MM.1S (cell line): Measurements from ENCODE around the gene FGGY.

ENCODE experiments used
- DNase-seq: peaks from one replicate; pipeline ENCODE4 v3.0.0-alpha.2; 2015
- H2AFZ ChIP-seq: fragments of 300-600 bp; sonication (generic); 2 replicates; pipeline ENCODE4 v1.6.0; 2016; ENCODE audit warnings: antibody characterized with exemption, low read length
- H3F3A ChIP-seq: fragments of 300-600 bp; sonication (generic); 2 replicates; pipeline ENCODE4 v1.6.1; 2016; ENCODE audit warnings: mild to moderate bottlenecking, antibody characterized with exemption, low read length, moderate library complexity, mixed read lengths; ENCODE audit not compliant: insufficient read depth
- H3K27ac ChIP-seq: fragments of 300-600 bp; sonication (generic); 2 replicates; pipeline ENCODE4 v1.5.1; 2016; ENCODE audit warnings: mild to moderate bottlenecking, low read length
- H3K27me3 ChIP-seq: fragments of 300-600 bp; sonication (generic); replicated peaks from 2 replicates; pipeline ENCODE4 v1.6.0; 2016; ENCODE audit warnings: low read length; ENCODE audit not compliant: insufficient read depth
- H3K36me3 ChIP-seq: fragments of 300-600 bp; sonication (generic); replicated peaks from 2 replicates; pipeline ENCODE4 v1.6.1; 2016; ENCODE audit warnings: mild to moderate bottlenecking, low read length, mixed read lengths; ENCODE audit not compliant: insufficient read depth
- H3K4me1 ChIP-seq: fragments of 300-600 bp; sonication (generic); 2 replicates; pipeline ENCODE4 v1.6.1; 2016; ENCODE audit warnings: low read length, mixed read lengths
- H3K4me2 ChIP-seq: fragments of 300-600 bp; sonication (generic); 2 replicates; pipeline ENCODE4 v1.6.0; 2016; ENCODE audit warnings: low read depth, low read length
- H3K4me3 ChIP-seq: fragments of 300-600 bp; sonication (generic); 2 replicates; pipeline ENCODE4 v1.5.1; 2016; ENCODE audit warnings: low read length, mixed read lengths
- H3K79me2 ChIP-seq: fragments of 300-600 bp; sonication (generic); 2 replicates; pipeline ENCODE4 v1.6.1; 2016; ENCODE audit warnings: mixed run types, low read length, mixed read lengths
- H3K9ac ChIP-seq: fragments of 300-600 bp; sonication (generic); 2 replicates; pipeline ENCODE4 v1.6.1; 2016; ENCODE audit warnings: low read length, mixed read lengths
- H3K9me2 ChIP-seq: fragments of 300-600 bp; sonication (generic); replicated peaks from 2 replicates; pipeline ENCODE4 v1.6.1; 2016; ENCODE audit warnings: mild to moderate bottlenecking, low read length, mixed read lengths; ENCODE audit not compliant: insufficient read depth
- H3K9me3 ChIP-seq: fragments of 300-600 bp; sonication (generic); replicated peaks from 2 replicates; pipeline ENCODE4 v1.6.1; 2016; ENCODE audit warnings: mild to moderate bottlenecking, low read length, mixed read lengths; ENCODE audit not compliant: insufficient read depth
- H4K20me1 ChIP-seq: fragments of 300-600 bp; sonication (generic); 2 replicates; pipeline ENCODE4 v1.6.1; 2016; ENCODE audit warnings: mild to moderate bottlenecking, low read length, moderate library complexity, mixed read lengths; ENCODE audit not compliant: insufficient read depth
- EZH2 ChIP-seq: fragments of 300-600 bp; sonication (generic); optimal IDR thresholded peaks from 2 replicates; pipeline ENCODE3; 2017; ENCODE audit warnings: low read depth, mild to moderate bottlenecking, antibody characterized with exemption, low read length, mixed read lengths
- EZH2phosphoT487 ChIP-seq: fragments of 300-600 bp; sonication (generic); IDR thresholded peaks from 2 replicates; pipeline ENCODE4 v1.6.1; 2018; ENCODE audit warnings: antibody characterized with exemption, low read length
- TF ChIP-seq, protein P1 (sequence below): fragments of 300-600 bp; sonication (generic); IDR thresholded peaks from 2 replicates; pipeline ENCODE4 v1.5.1; 2016; ENCODE audit warnings: antibody characterized with exemption, low read length, mixed read lengths

The FGGY gene

DNA sequence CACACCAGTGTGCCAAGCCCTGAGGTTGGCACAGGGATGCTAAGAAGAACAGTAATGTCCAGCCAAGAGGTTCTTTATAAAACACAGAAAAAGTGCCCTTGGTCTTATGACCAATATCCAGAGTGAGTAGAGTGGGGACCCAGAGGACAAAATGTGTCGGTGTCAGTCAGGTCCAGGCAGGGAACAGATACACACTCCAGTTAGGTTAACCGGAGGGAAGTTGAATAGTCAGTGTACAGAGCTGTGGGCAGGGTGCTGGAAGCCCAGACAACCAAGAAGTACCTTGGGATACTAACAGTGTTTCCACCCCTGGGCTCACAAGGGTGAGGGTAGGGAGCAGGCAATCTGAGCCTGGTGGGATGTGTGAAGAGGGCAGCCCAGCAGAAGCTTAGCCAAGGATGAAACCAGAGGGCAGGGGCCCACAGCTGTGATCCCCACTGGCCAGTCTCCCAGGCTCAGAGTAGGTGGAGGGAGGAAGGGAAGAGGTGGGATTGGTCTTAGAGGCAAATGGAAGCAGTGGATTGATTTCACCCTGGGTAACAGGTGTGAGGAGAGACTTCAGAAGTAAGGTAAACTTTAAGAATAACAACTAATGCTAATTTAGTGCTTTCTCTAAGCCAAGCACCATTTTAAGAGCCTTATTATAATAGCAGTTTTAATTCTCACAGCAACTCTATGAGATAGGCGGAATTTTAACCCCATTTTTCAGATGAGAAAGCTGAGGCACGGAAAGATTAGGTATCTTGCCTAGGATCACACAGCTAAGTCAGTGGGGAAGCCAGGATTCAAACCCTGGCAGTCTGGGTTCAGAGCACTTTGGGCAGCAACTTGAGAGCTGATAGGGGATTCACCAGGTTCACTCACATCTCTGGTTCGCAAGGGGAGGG is 374.4 kb downstream of the FGGY start:
- Histone ChIP-seq H4K20me1 (no peaks in the 10 kb centered on the region), H3K9ac (no peak overlapping the region), H3K27me3 (no peaks in the 10 kb centered on the region), H3K4me1 (no peaks in the 10 kb centered on the region), H3F3A (no peaks in the 10 kb centered on the region), H3K27ac (no peak overlapping the region), H3K9me2 (no peaks in the 10 kb centered on the region), H3K79me2 (no peaks in the 10 kb centered on the region), H3K9me3 (no peaks in the 10 kb centered on the region), H3K36me3 (no peaks in the 10 kb centered on the region), H3K4me2 (no peak overlapping the region), H2AFZ (no peak overlapping the region), H3K4me3 (no peak overlapping the region)
- no peak for TF ChIP-seq EZH2phosphoT487
- TF ChIP-seq, protein P1, sequence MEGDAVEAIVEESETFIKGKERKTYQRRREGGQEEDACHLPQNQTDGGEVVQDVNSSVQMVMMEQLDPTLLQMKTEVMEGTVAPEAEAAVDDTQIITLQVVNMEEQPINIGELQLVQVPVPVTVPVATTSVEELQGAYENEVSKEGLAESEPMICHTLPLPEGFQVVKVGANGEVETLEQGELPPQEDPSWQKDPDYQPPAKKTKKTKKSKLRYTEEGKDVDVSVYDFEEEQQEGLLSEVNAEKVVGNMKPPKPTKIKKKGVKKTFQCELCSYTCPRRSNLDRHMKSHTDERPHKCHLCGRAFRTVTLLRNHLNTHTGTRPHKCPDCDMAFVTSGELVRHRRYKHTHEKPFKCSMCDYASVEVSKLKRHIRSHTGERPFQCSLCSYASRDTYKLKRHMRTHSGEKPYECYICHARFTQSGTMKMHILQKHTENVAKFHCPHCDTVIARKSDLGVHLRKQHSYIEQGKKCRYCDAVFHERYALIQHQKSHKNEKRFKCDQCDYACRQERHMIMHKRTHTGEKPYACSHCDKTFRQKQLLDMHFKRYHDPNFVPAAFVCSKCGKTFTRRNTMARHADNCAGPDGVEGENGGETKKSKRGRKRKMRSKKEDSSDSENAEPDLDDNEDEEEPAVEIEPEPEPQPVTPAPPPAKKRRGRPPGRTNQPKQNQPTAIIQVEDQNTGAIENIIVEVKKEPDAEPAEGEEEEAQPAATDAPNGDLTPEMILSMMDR: no peak
- TF ChIP-seq EZH2: no peak
- DNase-seq: no peak

DNA sequence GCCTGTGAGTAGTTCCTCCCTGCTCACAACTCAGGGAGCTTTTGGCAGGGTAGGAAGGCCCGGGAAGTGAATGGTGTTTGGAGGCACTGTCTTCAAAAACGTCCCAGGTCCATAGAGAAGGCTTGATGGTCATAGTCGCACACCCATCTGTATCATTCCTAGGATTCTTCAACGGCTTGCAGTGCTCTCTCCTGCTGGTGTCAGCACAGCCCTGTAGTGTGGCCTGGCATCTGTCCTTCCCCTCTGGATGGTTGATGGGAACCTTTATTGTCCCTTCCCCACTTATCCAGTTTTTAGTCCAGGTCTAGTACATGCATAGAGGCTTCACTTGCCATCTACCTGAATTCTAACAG is 375.0 kb downstream of the FGGY start:
- H3K9me2 ChIP-seq: no peaks in the 10 kb centered on the region
- no peaks in the 10 kb centered on the region for H3K9me3 ChIP-seq
- no peak for DNase-seq
- no peak overlapping the region for H3K4me2 ChIP-seq
- H3K79me2 ChIP-seq: no peaks in the 10 kb centered on the region
- no peaks in the 10 kb centered on the region for H3K36me3 ChIP-seq
- no peaks in the 10 kb centered on the region for H4K20me1 ChIP-seq
- no peaks in the 10 kb centered on the region for H3K4me1 ChIP-seq
- no peaks in the 10 kb centered on the region for H3K27me3 ChIP-seq
- H3F3A ChIP-seq: no peaks in the 10 kb centered on the region
- no peak overlapping the region for H3K27ac ChIP-seq
- no peak overlapping the region for H2AFZ ChIP-seq
- TF ChIP-seq EZH2phosphoT487 (no peak), EZH2 (no peak)
- TF ChIP-seq, protein P1: no peak
- no peak overlapping the region for H3K9ac ChIP-seq
- no peak overlapping the region for H3K4me3 ChIP-seq

- Histone ChIP-seq H3K4me1 (no peaks in the 10 kb centered on the region), H3K79me2 (no peaks in the 10 kb centered on the region), H3K9me2 (no peaks in the 10 kb centered on the region), H3K4me3 (no peak overlapping the region), H4K20me1 (no peaks in the 10 kb centered on the region), H3K9me3 (no peaks in the 10 kb centered on the region), H3K27me3 (no peaks in the 10 kb centered on the region), H3F3A (no peaks in the 10 kb centered on the region), H3K9ac (no peak overlapping the region), H3K27ac (no peak overlapping the region), H3K36me3 (no peaks in the 10 kb centered on the region), H2AFZ (no peak overlapping the region), H3K4me2 (no peak overlapping the region)
- TF ChIP-seq, protein P1: no peak
- TF ChIP-seq EZH2phosphoT487 (no peak), EZH2 (no peak)
- no peak for DNase-seq
These were observed 376.1 kb downstream of the FGGY start for GRCh38 chr1:59672851-59673572.
